Tongue (tissue), 2 donors: ENCODE results near the gene SNCAIP. TPM values are rescaled to one million over a fixed set of nuclear protein-coding genes. Genes with fewer than 3 reads are reported as not detected.

Experiments used
- DNase-seq: peaks from one replicate; pipeline ENCODE4 v3.0.0-alpha.2; 2015
- total RNA-seq: library from RNA; depleted of rRNA; stranded (reverse); fragments of >200 nt; gene quantifications from one replicate; pipeline ENCODE4 v1.2.3, GENCODE V29; 2014

Gene SNCAIP
- total RNA-seq, 1 donor from 2014 or later, result 22.0 TPM

DNA sequence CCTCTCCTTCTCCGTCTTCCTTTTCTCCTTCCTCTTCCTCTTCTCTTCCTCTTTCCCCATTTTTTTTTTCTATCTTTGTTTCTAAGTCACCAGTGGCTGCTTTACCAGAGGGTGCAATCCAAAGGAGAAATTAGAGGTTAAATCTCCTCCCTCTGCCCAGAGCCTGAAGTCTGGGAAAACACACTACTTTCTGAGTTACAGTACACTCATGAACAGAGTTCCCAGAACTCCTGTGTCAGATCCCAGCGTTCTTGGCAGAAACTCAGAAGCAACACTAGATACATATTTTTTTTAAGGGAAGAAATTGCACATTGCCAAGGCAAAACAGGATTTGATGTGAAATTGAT is 189.0 kb downstream of the SNCAIP start:
- DNase-seq, result peak; percentile 59

DNA sequence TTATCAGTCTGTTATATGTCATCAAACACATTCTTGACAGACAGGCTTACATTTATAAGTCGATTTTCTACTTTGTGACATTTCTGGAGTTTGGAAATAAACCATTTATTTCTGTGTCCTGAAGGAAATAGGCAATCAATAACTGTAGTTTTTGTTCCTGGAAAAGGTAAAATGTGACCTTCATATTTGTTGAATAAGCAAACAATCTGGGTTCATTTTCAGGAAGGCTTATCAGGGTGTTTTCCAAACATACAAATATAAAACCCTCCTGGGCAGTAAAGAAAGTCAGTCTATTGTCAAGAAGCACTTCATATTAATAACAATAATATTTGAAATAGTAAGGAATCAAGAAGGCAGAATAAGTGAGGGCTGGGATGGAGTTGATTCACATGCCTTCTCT is 195.0 kb downstream of the SNCAIP start:
- no peak for DNase-seq

DNA sequence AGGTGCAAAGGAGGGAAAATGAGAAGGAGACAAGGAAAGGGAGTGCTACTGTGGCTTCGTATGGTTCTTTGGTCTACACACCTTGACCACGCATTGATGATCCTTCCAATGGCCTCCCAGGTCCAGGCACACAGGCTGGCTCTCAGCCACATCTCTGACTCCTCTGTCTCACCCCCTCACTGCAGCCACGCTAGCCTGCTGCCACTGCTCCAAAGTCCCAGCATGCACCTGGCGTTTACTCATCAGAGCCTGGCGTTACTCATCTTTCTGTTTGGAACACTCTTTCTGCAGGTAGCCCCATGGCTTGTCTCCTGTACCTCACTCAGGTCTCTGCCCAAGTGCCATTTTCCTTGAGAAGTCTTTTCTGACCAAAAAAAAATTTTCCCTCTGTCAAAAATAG is 195.5 kb downstream of the SNCAIP start:
- DNase-seq, result no peak

DNA sequence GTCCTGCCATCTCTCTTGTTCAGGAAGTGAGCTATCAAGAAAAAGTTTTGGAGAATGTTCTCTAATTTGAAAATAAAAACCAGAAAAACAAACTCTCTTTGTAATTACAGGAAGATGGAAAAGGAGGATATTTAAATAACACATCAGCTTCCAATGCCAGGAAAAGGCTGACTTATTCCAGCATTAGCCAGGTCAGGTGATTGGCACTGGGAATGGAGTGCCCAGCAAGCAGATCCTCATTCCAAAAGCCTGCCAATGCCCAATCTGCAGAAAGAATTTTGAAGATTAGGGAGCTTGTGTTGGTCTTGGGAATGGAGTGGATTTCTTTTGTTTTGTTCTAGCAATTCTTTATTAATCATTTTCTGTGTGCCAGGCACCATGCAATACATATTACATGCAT is 196.6 kb downstream of the SNCAIP start:
- no peak for DNase-seq

Other genes starting within 250 kb of the SNCAIP start
- 46.0 TPM for gene LOX, start 234.0 kb upstream of the SNCAIP start, total RNA-seq
- gene ZNF474, start 182.7 kb upstream of the SNCAIP start, total RNA-seq, result 1.0 TPM